Anterior cingulate cortex (tissue), 58 donors: ENCODE data around the gene CTBP1.

ENCODE experiments used
- DNase-seq, 58 donors: peaks; one replicate each; lab custom pipeline; 2025; lab: John Stamatoyannopoulos, UW

The CTBP1 gene

GRCh38 chr4:1202526-1203011 lies 46.4 kb downstream of the CTBP1 start:
- DNase-seq: no peak

GRCh38 chr4:1201851-1202525 lies 46.9 kb downstream of the CTBP1 start:
- peak in 1 of 58 donors; percentile 47 for DNase-seq

GRCh38 chr4:1200425-1201035 lies 48.4 kb downstream of the CTBP1 start:
- DNase-seq: no peak

GRCh38 chr4:1199556-1200331 lies 49.2 kb downstream of the CTBP1 start:
- DNase-seq: no peak

- DNase-seq: no peak
Measured at GRCh38 chr4:1198098-1198844, 50.7 kb downstream of the CTBP1 start.

- DNase-seq: no peak
Measured at GRCh38 chr4:1196421-1197183, 52.3 kb downstream of the CTBP1 start.

GRCh38 chr4:1195891-1196401 lies 53.0 kb downstream of the CTBP1 start:
- DNase-seq: no peak

- DNase-seq: no peak
Measured at GRCh38 chr4:1195109-1195671, 53.7 kb downstream of the CTBP1 start.

- peak in 41 of 58 donors; percentile 24 to 78 (median 51) for DNase-seq
Measured at GRCh38 chr4:1194010-1194900, 54.7 kb downstream of the CTBP1 start.

- DNase-seq: no peak
Measured at GRCh38 chr4:1193206-1194009, 55.5 kb downstream of the CTBP1 start.

GRCh38 chr4:1192493-1193205 lies 56.3 kb downstream of the CTBP1 start:
- peak in 2 of 58 donors; percentile 61 to 62 for DNase-seq

GRCh38 chr4:1192091-1192492 lies 56.8 kb downstream of the CTBP1 start:
- DNase-seq: peak in 55 of 58 donors; percentile 27 to 89 (median 74)

- no peak for DNase-seq
Measured at GRCh38 chr4:1191621-1192020, 57.3 kb downstream of the CTBP1 start.

GRCh38 chr4:1187182-1187581 lies 61.7 kb downstream of the CTBP1 start:
- DNase-seq: no peak

- no peak for DNase-seq
Measured at GRCh38 chr4:1183985-1184773, 64.8 kb downstream of the CTBP1 start.

- no peak for DNase-seq
Measured at GRCh38 chr4:1182313-1182712, 66.6 kb downstream of the CTBP1 start.
